B cell (primary cell): Measurements from ENCODE around the gene IGSF9. TPM values are rescaled to one million over a fixed set of nuclear protein-coding genes. Genes with fewer than 3 reads are reported as not detected.

ENCODE experiments used
- ATAC-seq: fragments of 200-7000 bp; cut with Tn5 transposase; one replicate; pipeline ENCODE4 v1.10.0; 2021; ENCODE audit warnings: low read depth, mild to moderate bottlenecking, moderate number of reproducible peaks, moderate library complexity
- CTCF ChIA-PET: fragments of 350-600 bp; sonication (Branson Sonifier 250); formaldehyde crosslinking; loops from one replicate; lab custom pipeline; 2021; ENCODE audit warnings: antibody characterized with exemption, inconsistent platforms; lab: Charles Lee
- POLR2A ChIA-PET: fragments of 350-600 bp; sonication (Branson Sonifier 250); formaldehyde crosslinking; loops from one replicate; lab custom pipeline; 2021; ENCODE audit warnings: antibody characterized with exemption; lab: Charles Lee
- DNase-seq: peaks from one replicate; pipeline ENCODE4 v3.0.0; 2013
- H2AFZ ChIP-seq: 2 replicates; pipeline ENCODE4 v1.6.1; 2012; ENCODE audit warnings: mild to moderate bottlenecking, low read depth, low read length; ENCODE audit not compliant: insufficient read depth, poor library complexity, severe bottlenecking
- H3K27ac ChIP-seq, 2 donors: 1 replicate in 1 of 2; 2 replicates in 1 of 2; pipeline ENCODE4 v1.5.1; 2012 to 2013; ENCODE audit warnings: low read length in 2 of 2, mild to moderate bottlenecking in 2 of 2, moderate library complexity in 1 of 2
- H3K27me3 ChIP-seq, 4 experiments: fragments of 200-600 bp in 1 of 4; sonication (generic) in 1 of 4; replicated peaks in 1 of 4; 1 replicate in 2 of 4; 2 replicates in 2 of 4; pipeline versions ENCODE4 v1.6.1 to v1.7.0; 2013 to 2016; ENCODE audit warnings: low read length in 3 of 4, mild to moderate bottlenecking in 2 of 4, mixed read lengths in 1 of 4, moderate library complexity in 1 of 4; ENCODE audit not compliant: insufficient read depth in 4 of 4, control insufficient read depth in 3 of 4; ENCODE audit errors: control extremely low read depth in 1 of 4
- H3K36me3 ChIP-seq, 2 experiments: replicated peaks in 1 of 2; 1 replicate in 1 of 2; 2 replicates in 1 of 2; pipeline versions ENCODE4 v1.6.1 to v1.7.1; 2013; ENCODE audit warnings: low read length in 1 of 2; ENCODE audit not compliant: insufficient read depth in 2 of 2, control insufficient read depth in 1 of 2; ENCODE audit errors: control extremely low read depth in 1 of 2, extremely low read depth in 1 of 2
- H3K4me1 ChIP-seq, 2 donors: fragments of 200-600 bp in 1 of 2; sonication (generic) in 1 of 2; 1 replicate in 1 of 2; 2 replicates in 1 of 2; pipeline versions ENCODE4 v1.5.1 to v1.6.1; 2013 to 2017; ENCODE audit warnings: low read length in 2 of 2; ENCODE audit not compliant: control insufficient read depth in 2 of 2, insufficient read depth in 2 of 2
- H3K4me2 ChIP-seq: replicated peaks from 2 replicates; pipeline ENCODE3; 2012; ENCODE audit warnings: mild to moderate bottlenecking, low read depth, low read length; ENCODE audit not compliant: poor library complexity, severe bottlenecking
- H3K4me3 ChIP-seq, 5 experiments: fragments of 200-600 bp in 1 of 5; sonication (generic) in 1 of 5; 1 replicate in 3 of 5; 2 replicates in 2 of 5; pipeline versions ENCODE4 v1.5.1 to v1.7.0; 2011 to 2016; ENCODE audit warnings: low read length in 4 of 5, mild to moderate bottlenecking in 4 of 5, low read depth in 2 of 5, control low read depth in 1 of 5, moderate library complexity in 1 of 5; ENCODE audit not compliant: insufficient read depth in 1 of 5; ENCODE audit errors: control extremely low read depth in 1 of 5, extremely low read depth in 1 of 5
- H3K79me2 ChIP-seq: fragments of 200-600 bp; sonication (generic); one replicate; pipeline ENCODE4 v1.6.0; 2016; ENCODE audit warnings: low read length; ENCODE audit not compliant: control insufficient read depth, insufficient read depth
- H3K9ac ChIP-seq: fragments of 200-600 bp; sonication (generic); 2 replicates; pipeline ENCODE4 v1.6.1; 2017; ENCODE audit warnings: mild to moderate bottlenecking, low read length, moderate library complexity
- H3K9me3 ChIP-seq, 3 donors: one replicate each; pipeline versions ENCODE4 v1.6.1 to v1.7.1; 2013; ENCODE audit warnings: low read length in 2 of 3; ENCODE audit not compliant: control insufficient read depth in 2 of 3, insufficient read depth in 1 of 3; ENCODE audit errors: control extremely low read depth in 1 of 3
- H4K20me1 ChIP-seq: 2 replicates; pipeline ENCODE4 v1.6.0; 2012; ENCODE audit warnings: mild to moderate bottlenecking, low read length; ENCODE audit not compliant: insufficient read depth, control insufficient read depth, poor library complexity, severe bottlenecking
- H3K27ac Mint-ChIP-seq: one replicate; pipeline ENCODE4 v1.8.0; 2021; ENCODE audit warnings: mixed read lengths
- H3K27me3 Mint-ChIP-seq: one replicate; pipeline ENCODE4 v1.8.0; 2021; ENCODE audit warnings: mixed read lengths
- H3K4me1 Mint-ChIP-seq: one replicate; pipeline ENCODE4 v1.8.0; 2021; ENCODE audit warnings: mixed read lengths
- H3K4me3 Mint-ChIP-seq: one replicate; pipeline ENCODE4 v1.8.0; 2021; ENCODE audit warnings: mixed read lengths
- H3K9me3 Mint-ChIP-seq: one replicate; pipeline ENCODE4 v1.8.0; 2022; ENCODE audit warnings: mixed read lengths; ENCODE audit not compliant: insufficient read depth
- EZH2 ChIP-seq: IDR thresholded peaks from 2 replicates; pipeline ENCODE4 v1.6.1; 2012; ENCODE audit warnings: borderline replicate concordance, low read depth, mild to moderate bottlenecking, moderate library complexity, low read length; ENCODE audit not compliant: insufficient read depth, poor library complexity, severe bottlenecking
- WGBS: methylation state at CpG from one replicate; pipeline ENCODE4 v1.1.5; 2013; ENCODE audit warnings: missing lambda C conversion rate; ENCODE audit not compliant: insufficient coverage; 5-methylcytosine and 5-hydroxymethylcytosine counted together
- intact Hi-C: fragments of 100-400 bp; cut with micrococcal nuclease; formaldehyde crosslinking; loops from one replicate; pipeline ENCODE4 v1.10.0; 2022
- polyA plus RNA-seq: library from polyadenylated mRNA; depleted of rRNA; stranded (reverse); fragments of >200 nt; gene quantifications from 2 replicates; pipeline ENCODE4 v1.2.3, GENCODE V29; 2012
- total RNA-seq, 2 donors: library from RNA; stranded (reverse); fragments of 120-200 nt in 1 of 2; gene quantifications; 1 replicate in 1 of 2; 2 replicates in 1 of 2; pipeline versions ENCODE4 v1.2.3 to v1.2.4, GENCODE V29; 2013 to 2022
- TF ChIP-seq, protein P1 (sequence below): fragments of 200-600 bp; IDR thresholded peaks from one replicate; pipeline ENCODE4 v1.8.0; 2022; ENCODE audit warnings: antibody characterized with exemption, mild to moderate bottlenecking

Gene IGSF9
- total and polyA plus RNA-seq, 2 donors (not counting 1 experiment from before 2014, with no cell fraction given), result 0.36 to 0.37 TPM

GRCh38 chr1:159921700-159922504, 23.5 kb downstream of the IGSF9 start:
- peak overlapping the region; percentile 96 for H3K4me3 Mint-ChIP-seq
- Histone ChIP-seq H3K9me3 (peaks cover 0 to 4% (median 0%) of the 10 kb centered on the region in 3 donors), H3K4me1 (peaks cover 45 to 58% of the 10 kb centered on the region in 2 donors), H3K4me2 (peak overlapping the region; percentile 99), H3K27me3 (no peaks in the 10 kb centered on the region), H4K20me1 (peaks cover 38% of the 10 kb centered on the region), H3K79me2 (peaks cover 73% of the 10 kb centered on the region), H3K9ac (peak overlapping the region; percentile 97), H3K36me3 (peaks cover 4 to 48% of the 10 kb centered on the region in 2 experiments), H2AFZ (no peak overlapping the region), H3K4me3 (peak overlapping the region; percentile 81 to 100 (median 99)), H3K27ac (peak overlapping the region; percentile 98 to 100)
- POLR2A ChIA-PET, result interaction anchor here (1.0 to 1.6 kb wide), 3 partner anchors 24 to 68 kb away, joined by 3 read pairs; partner anchors contain the start of gene IGSF9
- CTCF ChIA-PET, result interaction anchor here (0.8 to 8.7 kb wide), 7 partner anchors 9 to 156 kb away, joined by 3 to 81 read pairs (median 7); no protein-coding TSS in a partner anchor
- no peaks in the 10 kb centered on the region for H3K27me3 Mint-ChIP-seq
- H3K4me1 Mint-ChIP-seq, result peaks cover 71% of the 10 kb centered on the region
- peak overlapping the region; percentile 99 for H3K27ac Mint-ChIP-seq
- DNase-seq (no peak), ATAC-seq (no peak)
- 12% methylated on average over 13 of the region's 18 CpGs for WGBS
- H3K9me3 Mint-ChIP-seq, result no peaks in the 10 kb centered on the region
- intact Hi-C loops, result loop anchor here (5.0 to 10.0 kb wide), 3 partner anchors 175 to 1823 kb away; partner anchors contain the start of genes DUSP12, IGSF8 and USF1
- no peak for TF ChIP-seq EZH2
- TF ChIP-seq, protein P1, sequence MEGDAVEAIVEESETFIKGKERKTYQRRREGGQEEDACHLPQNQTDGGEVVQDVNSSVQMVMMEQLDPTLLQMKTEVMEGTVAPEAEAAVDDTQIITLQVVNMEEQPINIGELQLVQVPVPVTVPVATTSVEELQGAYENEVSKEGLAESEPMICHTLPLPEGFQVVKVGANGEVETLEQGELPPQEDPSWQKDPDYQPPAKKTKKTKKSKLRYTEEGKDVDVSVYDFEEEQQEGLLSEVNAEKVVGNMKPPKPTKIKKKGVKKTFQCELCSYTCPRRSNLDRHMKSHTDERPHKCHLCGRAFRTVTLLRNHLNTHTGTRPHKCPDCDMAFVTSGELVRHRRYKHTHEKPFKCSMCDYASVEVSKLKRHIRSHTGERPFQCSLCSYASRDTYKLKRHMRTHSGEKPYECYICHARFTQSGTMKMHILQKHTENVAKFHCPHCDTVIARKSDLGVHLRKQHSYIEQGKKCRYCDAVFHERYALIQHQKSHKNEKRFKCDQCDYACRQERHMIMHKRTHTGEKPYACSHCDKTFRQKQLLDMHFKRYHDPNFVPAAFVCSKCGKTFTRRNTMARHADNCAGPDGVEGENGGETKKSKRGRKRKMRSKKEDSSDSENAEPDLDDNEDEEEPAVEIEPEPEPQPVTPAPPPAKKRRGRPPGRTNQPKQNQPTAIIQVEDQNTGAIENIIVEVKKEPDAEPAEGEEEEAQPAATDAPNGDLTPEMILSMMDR, result no peak
